Measurements from ENCODE around the gene SCN9A.

SCN9A gene

DNA sequence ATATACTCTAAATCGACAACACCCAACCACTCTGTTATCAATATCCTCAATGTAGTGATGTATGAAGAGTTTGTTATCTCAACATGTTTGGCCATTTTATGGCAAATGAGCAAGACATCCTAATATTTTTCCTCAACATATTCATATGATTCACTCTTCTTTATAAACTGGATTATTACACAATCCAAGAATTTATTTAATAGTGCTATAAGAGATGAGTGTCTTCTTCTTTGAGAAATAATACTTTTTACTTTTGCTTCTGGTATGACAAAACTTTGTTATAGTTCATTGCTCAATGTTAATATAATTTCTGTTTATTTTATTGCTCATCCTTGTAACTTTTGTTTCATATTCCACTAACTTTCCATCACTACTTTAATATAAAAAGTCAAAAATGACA, 44.3 kb downstream of the SCN9A start:
- Histone ChIP-seq H3K4me2 (ENCODE audit: low read depth, low read length) (no peak overlapping the region), H3K4me3 (ENCODE audit: low read length) (no peak overlapping the region), H3K9me3 (replicated peaks; ENCODE audit: insufficient read depth, low read length) (no peaks in the 10 kb centered on the region), H2AFZ (ENCODE audit: low read length) (no peak overlapping the region), H3K4me1 (ENCODE audit: low read length) (no peaks in the 10 kb centered on the region), H3K9me2 (replicated peaks; ENCODE audit: insufficient read depth, low read length) (no peaks in the 10 kb centered on the region), H4K20me1 (ENCODE audit: insufficient read depth, low read length) (no peaks in the 10 kb centered on the region), H3K9ac (ENCODE audit: low read length) (no peak overlapping the region), H3K27me3 (replicated peaks; ENCODE audit: insufficient read depth, low read length) (no peaks in the 10 kb centered on the region), H3K79me2 (ENCODE audit: low read length) (no peaks in the 10 kb centered on the region), H3K27ac (ENCODE audit: low read length) (no peak overlapping the region), H3K36me3 (replicated peaks; ENCODE audit: insufficient read depth, low read length) (no peaks in the 10 kb centered on the region), H3F3A (ENCODE audit: insufficient read depth, low read length) (no peaks in the 10 kb centered on the region)
- TF ChIP-seq EZH2 (optimal IDR thresholded peaks at IDR 0.05; ENCODE audit: low read depth, low read length) (no peak), EZH2phosphoT487 (IDR thresholded peaks at IDR 0.05; ENCODE audit: low read length) (no peak)
- TF ChIP-seq, protein P1, sequence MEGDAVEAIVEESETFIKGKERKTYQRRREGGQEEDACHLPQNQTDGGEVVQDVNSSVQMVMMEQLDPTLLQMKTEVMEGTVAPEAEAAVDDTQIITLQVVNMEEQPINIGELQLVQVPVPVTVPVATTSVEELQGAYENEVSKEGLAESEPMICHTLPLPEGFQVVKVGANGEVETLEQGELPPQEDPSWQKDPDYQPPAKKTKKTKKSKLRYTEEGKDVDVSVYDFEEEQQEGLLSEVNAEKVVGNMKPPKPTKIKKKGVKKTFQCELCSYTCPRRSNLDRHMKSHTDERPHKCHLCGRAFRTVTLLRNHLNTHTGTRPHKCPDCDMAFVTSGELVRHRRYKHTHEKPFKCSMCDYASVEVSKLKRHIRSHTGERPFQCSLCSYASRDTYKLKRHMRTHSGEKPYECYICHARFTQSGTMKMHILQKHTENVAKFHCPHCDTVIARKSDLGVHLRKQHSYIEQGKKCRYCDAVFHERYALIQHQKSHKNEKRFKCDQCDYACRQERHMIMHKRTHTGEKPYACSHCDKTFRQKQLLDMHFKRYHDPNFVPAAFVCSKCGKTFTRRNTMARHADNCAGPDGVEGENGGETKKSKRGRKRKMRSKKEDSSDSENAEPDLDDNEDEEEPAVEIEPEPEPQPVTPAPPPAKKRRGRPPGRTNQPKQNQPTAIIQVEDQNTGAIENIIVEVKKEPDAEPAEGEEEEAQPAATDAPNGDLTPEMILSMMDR (IDR thresholded peaks at IDR 0.05; ENCODE audit: low read length) = no peak
- no peak for DNase-seq

DNA sequence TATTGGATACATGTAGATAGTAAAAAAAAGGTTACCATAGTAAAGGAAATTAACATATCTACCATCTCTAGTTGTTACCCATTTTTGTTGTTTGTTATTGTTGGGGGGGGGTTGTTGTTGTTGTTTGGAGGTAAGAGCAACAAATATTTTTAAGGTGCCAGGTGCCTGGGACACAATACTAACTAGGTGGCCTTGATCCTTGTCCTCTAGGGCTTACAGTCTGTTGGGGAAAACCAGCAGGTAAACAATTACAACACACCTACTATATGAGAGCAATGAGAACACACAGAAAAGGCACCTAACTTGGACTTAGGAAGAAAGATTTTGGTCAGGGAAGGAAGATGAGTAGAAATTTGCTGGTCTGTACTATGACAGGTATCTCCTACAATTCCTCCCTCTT, 46.3 kb downstream of the SCN9A start:
- Histone ChIP-seq H3K9ac (ENCODE audit: low read length) (no peak overlapping the region), H3F3A (ENCODE audit: insufficient read depth, low read length) (no peaks in the 10 kb centered on the region), H3K27me3 (replicated peaks; ENCODE audit: insufficient read depth, low read length) (no peaks in the 10 kb centered on the region), H3K27ac (ENCODE audit: low read length) (no peak overlapping the region), H3K9me2 (replicated peaks; ENCODE audit: insufficient read depth, low read length) (no peaks in the 10 kb centered on the region), H3K4me3 (ENCODE audit: low read length) (no peak overlapping the region), H4K20me1 (ENCODE audit: insufficient read depth, low read length) (no peaks in the 10 kb centered on the region), H3K36me3 (replicated peaks; ENCODE audit: insufficient read depth, low read length) (no peaks in the 10 kb centered on the region), H3K79me2 (ENCODE audit: low read length) (no peaks in the 10 kb centered on the region), H2AFZ (ENCODE audit: low read length) (no peak overlapping the region), H3K4me2 (ENCODE audit: low read depth, low read length) (no peak overlapping the region), H3K4me1 (ENCODE audit: low read length) (no peaks in the 10 kb centered on the region), H3K9me3 (replicated peaks; ENCODE audit: insufficient read depth, low read length) (no peaks in the 10 kb centered on the region)
- DNase-seq = no peak
- TF ChIP-seq EZH2 (optimal IDR thresholded peaks at IDR 0.05; ENCODE audit: low read depth, low read length) (no peak), EZH2phosphoT487 (IDR thresholded peaks at IDR 0.05; ENCODE audit: low read length) (no peak)
- TF ChIP-seq, protein P1 (IDR thresholded peaks at IDR 0.05; ENCODE audit: low read length) = no peak

DNA sequence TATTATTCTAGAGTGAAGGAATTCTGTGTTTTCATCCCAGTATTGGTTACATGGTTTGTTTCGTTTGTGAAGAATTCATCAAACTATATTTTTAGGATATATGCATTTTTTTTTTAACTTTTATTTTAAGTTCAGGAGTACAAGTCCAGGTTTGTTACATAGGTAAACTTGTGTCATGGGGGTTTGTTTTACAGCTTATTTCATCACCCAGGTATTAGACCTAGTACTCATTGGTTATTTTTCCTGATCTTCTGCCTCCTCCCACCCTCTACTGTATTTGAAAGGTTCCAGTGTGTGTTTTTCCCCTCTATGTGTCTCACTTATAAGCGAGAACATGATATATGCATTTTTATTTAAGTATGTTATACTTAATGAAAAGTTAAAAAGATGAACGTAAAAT, 47.6 kb downstream of the SCN9A start:
- no peaks in the 10 kb centered on the region for H3K36me3 ChIP-seq (replicated peaks; ENCODE audit: insufficient read depth, low read length)
- no peak for DNase-seq
- H2AFZ ChIP-seq (ENCODE audit: low read length) = no peak overlapping the region
- no peaks in the 10 kb centered on the region for H3K79me2 ChIP-seq (ENCODE audit: low read length)
- H3F3A ChIP-seq (ENCODE audit: insufficient read depth, low read length) = no peaks in the 10 kb centered on the region
- H3K9me3 ChIP-seq (replicated peaks; ENCODE audit: insufficient read depth, low read length) = no peaks in the 10 kb centered on the region
- H3K9ac ChIP-seq (ENCODE audit: low read length) = no peak overlapping the region
- no peak overlapping the region for H3K27ac ChIP-seq (ENCODE audit: low read length)
- H4K20me1 ChIP-seq (ENCODE audit: insufficient read depth, low read length) = no peaks in the 10 kb centered on the region
- H3K9me2 ChIP-seq (replicated peaks; ENCODE audit: insufficient read depth, low read length) = no peaks in the 10 kb centered on the region
- TF ChIP-seq EZH2 (optimal IDR thresholded peaks at IDR 0.05; ENCODE audit: low read depth, low read length) = no peak
- H3K4me3 ChIP-seq (ENCODE audit: low read length) = no peak overlapping the region
- no peak overlapping the region for H3K4me2 ChIP-seq (ENCODE audit: low read depth, low read length)
- H3K4me1 ChIP-seq (ENCODE audit: low read length) = no peaks in the 10 kb centered on the region
- H3K27me3 ChIP-seq (replicated peaks; ENCODE audit: insufficient read depth, low read length) = no peaks in the 10 kb centered on the region

DNA sequence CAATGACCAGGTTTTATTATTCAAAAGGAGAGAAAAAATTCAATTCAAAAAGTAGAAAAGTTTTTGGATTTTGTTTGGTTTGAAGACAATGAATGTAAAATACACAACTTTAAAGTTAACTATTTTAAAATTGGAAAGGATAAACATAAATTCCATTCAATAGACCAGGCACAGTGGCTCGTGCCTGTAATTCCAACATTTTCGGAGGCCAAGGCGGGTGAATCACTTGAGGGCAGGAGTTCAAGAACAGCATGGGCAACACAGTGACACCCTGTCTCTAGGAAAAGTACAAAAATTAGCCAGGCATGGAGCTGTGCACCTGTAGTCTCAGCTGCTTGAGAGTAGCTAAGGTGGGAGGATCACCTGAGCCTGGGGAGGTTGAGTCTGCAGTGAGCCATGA, 54.7 kb downstream of the SCN9A start:
- DNase-seq = no peak
- Histone ChIP-seq H3K27me3 (replicated peaks; ENCODE audit: insufficient read depth, low read length) (no peaks in the 10 kb centered on the region), H3K79me2 (ENCODE audit: low read length) (no peaks in the 10 kb centered on the region), H3K4me3 (ENCODE audit: low read length) (no peak overlapping the region), H3K4me1 (ENCODE audit: low read length) (no peaks in the 10 kb centered on the region), H3K9me2 (replicated peaks; ENCODE audit: insufficient read depth, low read length) (no peaks in the 10 kb centered on the region), H2AFZ (ENCODE audit: low read length) (no peak overlapping the region), H3K9ac (ENCODE audit: low read length) (no peak overlapping the region), H3K36me3 (replicated peaks; ENCODE audit: insufficient read depth, low read length) (no peaks in the 10 kb centered on the region), H3F3A (ENCODE audit: insufficient read depth, low read length) (no peaks in the 10 kb centered on the region), H3K4me2 (ENCODE audit: low read depth, low read length) (no peak overlapping the region), H3K27ac (ENCODE audit: low read length) (no peak overlapping the region), H3K9me3 (replicated peaks; ENCODE audit: insufficient read depth, low read length) (no peaks in the 10 kb centered on the region), H4K20me1 (ENCODE audit: insufficient read depth, low read length) (no peaks in the 10 kb centered on the region)
- TF ChIP-seq EZH2phosphoT487 (IDR thresholded peaks at IDR 0.05; ENCODE audit: low read length) (no peak), EZH2 (optimal IDR thresholded peaks at IDR 0.05; ENCODE audit: low read depth, low read length) (no peak)
- TF ChIP-seq, protein P1 (IDR thresholded peaks at IDR 0.05; ENCODE audit: low read length) = no peak

Data from MM.1S (cell line).